Activated B cell treated with CpG ODN at 0.5 μM for 24 hours (primary cell): ENCODE data around the gene TRPV4. TPM values are rescaled to one million over a fixed set of nuclear protein-coding genes. Genes with fewer than 3 reads are reported as not detected.

Experiments
- ATAC-seq: fragments of 200-7000 bp; cut with Tn5 transposase; one replicate; pipeline ENCODE4 v1.10.0; 2021; ENCODE audit warnings: low read depth, mild to moderate bottlenecking, moderate library complexity
- CTCF ChIA-PET: fragments of 350-600 bp; sonication (Branson Sonifier 250); formaldehyde crosslinking; loops from one replicate; lab custom pipeline; 2021; ENCODE audit warnings: antibody characterized with exemption; lab: Charles Lee
- POLR2A ChIA-PET: fragments of 350-600 bp; sonication (Branson Sonifier 250); formaldehyde crosslinking; loops from one replicate; lab custom pipeline; 2021; ENCODE audit warnings: antibody characterized with exemption; lab: Charles Lee
- DNase-seq: peaks from one replicate; pipeline ENCODE4 v3.0.0; 2022
- H3K27ac Mint-ChIP-seq: one replicate; pipeline ENCODE4 v1.8.0; 2020; ENCODE audit warnings: mixed read lengths
- H3K27me3 Mint-ChIP-seq: one replicate; pipeline ENCODE4 v1.8.0; 2021; ENCODE audit warnings: mixed read lengths
- H3K36me3 Mint-ChIP-seq: one replicate; pipeline ENCODE4 v1.8.0; 2021; ENCODE audit warnings: low read depth, mixed read lengths
- H3K4me1 Mint-ChIP-seq: one replicate; pipeline ENCODE4 v1.8.0; 2021; ENCODE audit warnings: mixed read lengths
- H3K4me3 Mint-ChIP-seq: one replicate; pipeline ENCODE4 v1.8.0; 2020; ENCODE audit warnings: mild to moderate bottlenecking, mixed read lengths
- H3K9me3 Mint-ChIP-seq: one replicate; pipeline ENCODE4 v1.8.0; 2020; ENCODE audit warnings: mixed read lengths
- intact Hi-C: fragments of 100-400 bp; cut with micrococcal nuclease; formaldehyde crosslinking; loops from one replicate; pipeline ENCODE4 v1.15.1; 2024
- total RNA-seq: library from RNA; stranded (reverse); gene quantifications from 2 replicates; pipeline ENCODE4 v1.2.3, GENCODE V29; 2022
- TF ChIP-seq, protein P1 (sequence below): fragments of 200-600 bp; IDR thresholded peaks from one replicate; pipeline ENCODE4 v1.8.0; 2022; ENCODE audit warnings: antibody characterized with exemption, mild to moderate bottlenecking

Gene TRPV4
- total RNA-seq, 1 donor from 2014 or later: not detected

- ATAC-seq (no peak), DNase-seq (no peak)
- Mint-ChIP-seq H3K36me3 (no peaks in the 10 kb centered on the region), H3K9me3 (no peaks in the 10 kb centered on the region), H3K27ac (no peak overlapping the region), H3K4me1 (no peaks in the 10 kb centered on the region), H3K27me3 (peaks cover 9% of the 10 kb centered on the region), H3K4me3 (no peak overlapping the region)
- TF ChIP-seq, protein P1, sequence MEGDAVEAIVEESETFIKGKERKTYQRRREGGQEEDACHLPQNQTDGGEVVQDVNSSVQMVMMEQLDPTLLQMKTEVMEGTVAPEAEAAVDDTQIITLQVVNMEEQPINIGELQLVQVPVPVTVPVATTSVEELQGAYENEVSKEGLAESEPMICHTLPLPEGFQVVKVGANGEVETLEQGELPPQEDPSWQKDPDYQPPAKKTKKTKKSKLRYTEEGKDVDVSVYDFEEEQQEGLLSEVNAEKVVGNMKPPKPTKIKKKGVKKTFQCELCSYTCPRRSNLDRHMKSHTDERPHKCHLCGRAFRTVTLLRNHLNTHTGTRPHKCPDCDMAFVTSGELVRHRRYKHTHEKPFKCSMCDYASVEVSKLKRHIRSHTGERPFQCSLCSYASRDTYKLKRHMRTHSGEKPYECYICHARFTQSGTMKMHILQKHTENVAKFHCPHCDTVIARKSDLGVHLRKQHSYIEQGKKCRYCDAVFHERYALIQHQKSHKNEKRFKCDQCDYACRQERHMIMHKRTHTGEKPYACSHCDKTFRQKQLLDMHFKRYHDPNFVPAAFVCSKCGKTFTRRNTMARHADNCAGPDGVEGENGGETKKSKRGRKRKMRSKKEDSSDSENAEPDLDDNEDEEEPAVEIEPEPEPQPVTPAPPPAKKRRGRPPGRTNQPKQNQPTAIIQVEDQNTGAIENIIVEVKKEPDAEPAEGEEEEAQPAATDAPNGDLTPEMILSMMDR: no peak
- intact Hi-C loops: no loop called here
- ChIA-PET POLR2A (interaction anchor here (0.6 kb wide), 1 partner anchor 635 kb away, joined by 3 read pairs; no protein-coding TSS in a partner anchor), CTCF (no interaction called here)
These were observed 37.1 kb downstream of the TRPV4 start for GRCh38 chr12:109796057-109796456.

- no peaks in the 10 kb centered on the region for H3K4me1 Mint-ChIP-seq
- no peaks in the 10 kb centered on the region for H3K36me3 Mint-ChIP-seq
- ATAC-seq (no peak), DNase-seq (no peak)
- peaks cover 9% of the 10 kb centered on the region for H3K27me3 Mint-ChIP-seq
- H3K9me3 Mint-ChIP-seq: no peaks in the 10 kb centered on the region
- TF ChIP-seq, protein P1: no peak
- no peak overlapping the region for H3K4me3 Mint-ChIP-seq
- POLR2A ChIA-PET: no interaction called here
- CTCF ChIA-PET: no interaction called here
- intact Hi-C loops: no loop called here
- no peak overlapping the region for H3K27ac Mint-ChIP-seq
These were observed 38.2 kb downstream of the TRPV4 start for GRCh38 chr12:109795023-109795422.

- POLR2A ChIA-PET: no interaction called here
- CTCF ChIA-PET: no interaction called here
- Mint-ChIP-seq H3K27ac (no peak overlapping the region), H3K9me3 (no peaks in the 10 kb centered on the region), H3K36me3 (no peaks in the 10 kb centered on the region), H3K27me3 (peaks cover 9% of the 10 kb centered on the region), H3K4me1 (no peaks in the 10 kb centered on the region), H3K4me3 (no peak overlapping the region)
- intact Hi-C loops: no loop called here
- ATAC-seq (no peak), DNase-seq (no peak)
- TF ChIP-seq, protein P1: no peak
These were observed 39.2 kb downstream of the TRPV4 start for GRCh38 chr12:109793826-109794501.

DNA sequence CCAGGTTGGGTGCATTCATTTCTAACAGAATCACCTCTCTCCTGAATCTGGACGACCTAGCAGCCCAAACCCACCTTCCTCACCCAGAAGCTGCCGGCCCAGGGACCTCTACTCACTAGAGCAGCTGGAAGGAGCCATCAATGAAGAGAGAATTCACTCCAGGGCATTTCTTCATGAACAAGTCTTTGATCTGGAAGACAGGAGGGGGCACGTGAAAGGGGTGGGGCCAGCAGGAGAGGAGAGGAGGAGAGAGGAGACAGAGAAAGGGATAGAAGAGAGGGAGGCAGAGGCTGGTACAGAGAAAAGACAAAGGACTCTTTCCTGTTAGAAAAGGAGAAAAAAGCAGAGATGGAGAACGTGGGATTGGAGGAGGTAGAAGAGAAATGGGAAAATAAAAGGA lies 39.8 kb downstream of the TRPV4 start:
- ATAC-seq: no peak
- Mint-ChIP-seq H3K27ac (no peak overlapping the region), H3K36me3 (no peaks in the 10 kb centered on the region), H3K4me3 (no peak overlapping the region), H3K4me1 (no peaks in the 10 kb centered on the region), H3K27me3 (peaks cover 9% of the 10 kb centered on the region), H3K9me3 (no peaks in the 10 kb centered on the region)
- TF ChIP-seq, protein P1: no peak
- DNase-seq: no peak
- POLR2A ChIA-PET: no interaction called here
- intact Hi-C loops: no loop called here
- CTCF ChIA-PET: no interaction called here

- Mint-ChIP-seq H3K27ac (no peak overlapping the region), H3K4me1 (no peaks in the 10 kb centered on the region), H3K4me3 (no peak overlapping the region), H3K27me3 (peaks cover 9% of the 10 kb centered on the region), H3K9me3 (no peaks in the 10 kb centered on the region), H3K36me3 (no peaks in the 10 kb centered on the region)
- ATAC-seq: no peak
- POLR2A ChIA-PET: no interaction called here
- TF ChIP-seq, protein P1: no peak
- intact Hi-C loops: no loop called here
- DNase-seq: no peak
- CTCF ChIA-PET: no interaction called here
These were observed 40.2 kb downstream of the TRPV4 start for GRCh38 chr12:109792992-109793391.
